Testis (tissue), 2 donors: Measurements from ENCODE around the gene POTEC.
"Not testable (repeated sequence)": the region's sequence is repeated elsewhere in the genome, so short reads cannot be mapped to it uniquely, and the experiment has no call there.

Source experiments
- CTCF ChIP-seq, 3 experiments: fragments of 450-650 bp in 2 of 3; fragments of 200-600 bp in 1 of 3; sonication (generic) in 1 of 3; IDR thresholded peaks; one replicate each; pipeline ENCODE4 v1.5.1; 2016 to 2019; ENCODE audit warnings: antibody characterized with exemption in 3 of 3, mild to moderate bottlenecking in 2 of 3, moderate library complexity in 1 of 3
- POLR2A ChIP-seq: fragments of 450-650 bp; IDR thresholded peaks from one replicate; pipeline ENCODE4 v1.6.1; 2017; ENCODE audit warnings: antibody characterized with exemption, mild to moderate bottlenecking, moderate library complexity

- TF ChIP-seq CTCF (IDR thresholded peaks at IDR 0.05); POLR2A: not testable (repeated sequence)
Measured at GRCh38 chr18:14465989-14466388, 77.4 kb downstream of the POTEC start.
